WTC11 (cell line): Measurements from ENCODE around the gene NFATC2. TPM values are rescaled to one million over a fixed set of nuclear protein-coding genes. Genes with fewer than 3 reads are reported as not detected.

ENCODE experiments used
- ATAC-seq: fragments of 200-7000 bp; cut with Tn5 transposase; 2 replicates; pipeline ENCODE4 v1.10.0; 2021; ENCODE audit warnings: mild to moderate bottlenecking, moderate library complexity
- CTCF ChIA-PET: fragments of 300-600 bp; sonication (Branson Sonifier 250); formaldehyde crosslinking; loops from one replicate; lab custom pipeline; 2021; ENCODE audit warnings: antibody characterized with exemption; lab: Charles Lee
- POLR2A ChIA-PET: fragments of 350-600 bp; sonication (Branson Sonifier 250); formaldehyde crosslinking; loops from one replicate; lab custom pipeline; 2021; ENCODE audit warnings: antibody characterized with exemption; lab: Charles Lee
- DNase-seq: peaks from one replicate; pipeline ENCODE4 v3.0.0; 2021; ENCODE audit warnings: low spot score
- H3K27ac Mint-ChIP-seq: 2 replicates; pipeline ENCODE4 v1.8.0; 2021; ENCODE audit warnings: mixed read lengths
- H3K27me3 Mint-ChIP-seq: 2 replicates; pipeline ENCODE4 v1.8.0; 2021; ENCODE audit warnings: low read depth, mild to moderate bottlenecking, moderate library complexity, mixed read lengths
- H3K36me3 Mint-ChIP-seq: 2 replicates; pipeline ENCODE4 v1.8.0; 2021; ENCODE audit warnings: mixed read lengths
- H3K4me1 Mint-ChIP-seq: 2 replicates; pipeline ENCODE4 v1.8.0; 2022; ENCODE audit warnings: mixed read lengths
- H3K4me3 Mint-ChIP-seq: 2 replicates; pipeline ENCODE4 v1.8.0; 2021; ENCODE audit warnings: mild to moderate bottlenecking, moderate library complexity, mixed read lengths
- H3K9me3 Mint-ChIP-seq: 2 replicates; pipeline ENCODE4 v1.8.0; 2021; ENCODE audit warnings: mixed read lengths
- ARID4B ChIP-seq: sonication (generic); formaldehyde crosslinking; IDR thresholded peaks from 2 replicates; pipeline ENCODE4 v1.8.0; 2023; ENCODE audit warnings: missing genetic modification reagents, mild to moderate bottlenecking, borderline replicate concordance
- CBFB ChIP-seq: sonication (generic); formaldehyde crosslinking; IDR thresholded peaks from 2 replicates; pipeline ENCODE4 v1.8.1; 2022; ENCODE audit warnings: mild to moderate bottlenecking, low read depth, missing genetic modification reagents
- CREB1 ChIP-seq: sonication (generic); formaldehyde crosslinking; IDR thresholded peaks from 2 replicates; pipeline ENCODE4 v1.8.0; 2023; ENCODE audit warnings: mild to moderate bottlenecking, missing genetic modification reagents
- CREM ChIP-seq: sonication (generic); formaldehyde crosslinking; IDR thresholded peaks from 2 replicates; pipeline ENCODE4 v1.8.1; 2022; ENCODE audit warnings: mild to moderate bottlenecking, missing genetic modification reagents, moderate library complexity
- ERG ChIP-seq: fragments of 250-450 bp; sonication (Bioruptor Pico); IDR thresholded peaks from 2 replicates; pipeline ENCODE4 v1.8.0; 2021; ENCODE audit warnings: mild to moderate bottlenecking
- GRHL2 ChIP-seq: fragments of 250-450 bp; sonication (Bioruptor Pico); IDR thresholded peaks from 2 replicates; pipeline ENCODE4 v1.8.0; 2022; ENCODE audit warnings: mild to moderate bottlenecking, moderate library complexity; ENCODE audit not compliant: insufficient replicate concordance, severe bottlenecking
- GTF2I ChIP-seq: fragments of 250-450 bp; sonication (Bioruptor Pico); conservative IDR thresholded peaks from 2 replicates; pipeline ENCODE4 v1.4.0; 2021; ENCODE audit warnings: mild to moderate bottlenecking
- HMGXB4 ChIP-seq: sonication (generic); formaldehyde crosslinking; IDR thresholded peaks from 2 replicates; pipeline ENCODE4 v1.8.1; 2023; ENCODE audit warnings: mild to moderate bottlenecking, moderate library complexity, missing genetic modification reagents
- IRF2 ChIP-seq: sonication (generic); formaldehyde crosslinking; IDR thresholded peaks from 2 replicates; pipeline ENCODE4 v1.8.0; 2022; ENCODE audit warnings: low read depth, missing genetic modification reagents, borderline replicate concordance
- MYBL2 ChIP-seq: sonication (generic); formaldehyde crosslinking; IDR thresholded peaks from 2 replicates; pipeline ENCODE4 v1.8.1; 2023; ENCODE audit warnings: mild to moderate bottlenecking, moderate library complexity, missing genetic modification reagents
- NFE2L1 ChIP-seq: sonication (generic); formaldehyde crosslinking; IDR thresholded peaks from 2 replicates; pipeline ENCODE4 v1.8.1; 2023; ENCODE audit warnings: missing genetic modification reagents
- NR1H2 ChIP-seq: sonication (generic); formaldehyde crosslinking; IDR thresholded peaks from 2 replicates; pipeline ENCODE4 v1.9.0; 2021; ENCODE audit warnings: mild to moderate bottlenecking, moderate library complexity, missing genetic modification reagents
- NR2C2 ChIP-seq: sonication (generic); formaldehyde crosslinking; IDR thresholded peaks from 2 replicates; pipeline ENCODE4 v1.8.0; 2022; ENCODE audit warnings: mild to moderate bottlenecking, missing genetic modification reagents
- SMAD3 ChIP-seq: sonication (generic); formaldehyde crosslinking; IDR thresholded peaks from 2 replicates; pipeline ENCODE4 v1.8.0; 2022; ENCODE audit warnings: missing genetic modification reagents, mild to moderate bottlenecking, borderline replicate concordance
- TEAD1 ChIP-seq: sonication (generic); formaldehyde crosslinking; IDR thresholded peaks from 2 replicates; pipeline ENCODE4 v1.8.0; 2022; ENCODE audit warnings: mild to moderate bottlenecking, missing genetic modification reagents
- TEAD4 ChIP-seq: sonication (generic); formaldehyde crosslinking; IDR thresholded peaks from 2 replicates; pipeline ENCODE4 v1.8.0; 2022; ENCODE audit warnings: mild to moderate bottlenecking, missing genetic modification reagents
- ZBTB21 ChIP-seq: sonication (generic); formaldehyde crosslinking; IDR thresholded peaks from 2 replicates; pipeline ENCODE4 v1.8.1; 2023; ENCODE audit warnings: mild to moderate bottlenecking, missing genetic modification reagents, borderline replicate concordance
- ZNF317 ChIP-seq: sonication (generic); formaldehyde crosslinking; IDR thresholded peaks from 2 replicates; pipeline ENCODE4 v1.8.1; 2023; ENCODE audit warnings: low read depth, mild to moderate bottlenecking, moderate library complexity, missing genetic modification reagents, borderline replicate concordance
- ZNF425 ChIP-seq: fragments of 250-450 bp; sonication (Bioruptor Pico); conservative IDR thresholded peaks from 2 replicates; pipeline ENCODE4 v1.9.0; 2021; ENCODE audit warnings: mild to moderate bottlenecking
- total RNA-seq: library from RNA; stranded (reverse); gene quantifications from 3 replicates; pipeline ENCODE4 v1.2.3, GENCODE V29; 2021
- TF ChIP-seq, protein P1 (sequence below): fragments of 200-600 bp; IDR thresholded peaks from 2 replicates; pipeline ENCODE4 v1.8.0; 2022; ENCODE audit warnings: antibody characterized with exemption

NFATC2 gene
- total RNA-seq, 1 experiment from 2014 or later, result 1.7 TPM

GRCh38 chr20:51356871-51357270, 185.6 kb downstream of the NFATC2 start:
- Mint-ChIP-seq H3K27me3 (peaks cover 3% of the 10 kb centered on the region; the same call in 1 of the 2 replicates), H3K4me1 (no peaks in the 10 kb centered on the region), H3K4me3 (no peak overlapping the region), H3K27ac (no peak overlapping the region), H3K9me3 (peaks cover 5% of the 10 kb centered on the region; the same call in 1 of the 2 replicates), H3K36me3 (no peaks in the 10 kb centered on the region)
- CTCF ChIA-PET, result no interaction called here
- no peak for ATAC-seq
- POLR2A ChIA-PET, result no interaction called here
- TF ChIP-seq CREB1 (CRISPR knock-in tag) (no peak), TEAD1 (CRISPR knock-in tag) (no peak), CBFB (no peak), CREM (CRISPR knock-in tag) (no peak), ERG (CRISPR knock-in tag) (no peak), TEAD4 (CRISPR knock-in tag) (no peak), GTF2I (CRISPR knock-in tag) (no peak), HMGXB4 (CRISPR knock-in tag) (no peak)
- no peak for DNase-seq

GRCh38 chr20:51354769-51355319, 187.7 kb downstream of the NFATC2 start:
- no peak for DNase-seq
- ChIA-PET CTCF (interaction anchor here (0.5 to 2.2 kb wide), 4 partner anchors 29 to 367 kb away, joined by 3 to 9 read pairs (median 6); no protein-coding TSS in a partner anchor), POLR2A (interaction anchor here (0.6 kb wide), 1 partner anchor 367 kb away, joined by 8 read pairs; no protein-coding TSS in a partner anchor)
- Mint-ChIP-seq H3K27me3 (peaks cover 3% of the 10 kb centered on the region), H3K36me3 (no peaks in the 10 kb centered on the region), H3K4me1 (no peaks in the 10 kb centered on the region), H3K4me3 (no peak overlapping the region), H3K27ac (no peak overlapping the region), H3K9me3 (peaks cover 5% of the 10 kb centered on the region; the same call in 1 of the 2 replicates)
- no peak for ATAC-seq
- TF ChIP-seq, protein P1, sequence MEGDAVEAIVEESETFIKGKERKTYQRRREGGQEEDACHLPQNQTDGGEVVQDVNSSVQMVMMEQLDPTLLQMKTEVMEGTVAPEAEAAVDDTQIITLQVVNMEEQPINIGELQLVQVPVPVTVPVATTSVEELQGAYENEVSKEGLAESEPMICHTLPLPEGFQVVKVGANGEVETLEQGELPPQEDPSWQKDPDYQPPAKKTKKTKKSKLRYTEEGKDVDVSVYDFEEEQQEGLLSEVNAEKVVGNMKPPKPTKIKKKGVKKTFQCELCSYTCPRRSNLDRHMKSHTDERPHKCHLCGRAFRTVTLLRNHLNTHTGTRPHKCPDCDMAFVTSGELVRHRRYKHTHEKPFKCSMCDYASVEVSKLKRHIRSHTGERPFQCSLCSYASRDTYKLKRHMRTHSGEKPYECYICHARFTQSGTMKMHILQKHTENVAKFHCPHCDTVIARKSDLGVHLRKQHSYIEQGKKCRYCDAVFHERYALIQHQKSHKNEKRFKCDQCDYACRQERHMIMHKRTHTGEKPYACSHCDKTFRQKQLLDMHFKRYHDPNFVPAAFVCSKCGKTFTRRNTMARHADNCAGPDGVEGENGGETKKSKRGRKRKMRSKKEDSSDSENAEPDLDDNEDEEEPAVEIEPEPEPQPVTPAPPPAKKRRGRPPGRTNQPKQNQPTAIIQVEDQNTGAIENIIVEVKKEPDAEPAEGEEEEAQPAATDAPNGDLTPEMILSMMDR, result no peak
- TF ChIP-seq SMAD3 (CRISPR knock-in tag), result no peak
- TF ChIP-seq ZNF317, result no peak
- TF ChIP-seq NR1H2, result no peak
- TF ChIP-seq MYBL2, result no peak
- TF ChIP-seq ARID4B (CRISPR knock-in tag), result no peak
- TF ChIP-seq NR2C2 (CRISPR knock-in tag), result no peak
- TF ChIP-seq NFE2L1 (CRISPR knock-in tag), result no peak
- no peak for TF ChIP-seq GRHL2 (CRISPR knock-in tag)
- no peak for TF ChIP-seq IRF2 (CRISPR knock-in tag)
- no peak for TF ChIP-seq ZNF425 (CRISPR knock-in tag)
- TF ChIP-seq ZBTB21 (CRISPR knock-in tag), result no peak
